PC-3 (cell line): Measurements from ENCODE around the gene STYXL2. TPM values are rescaled to one million over a fixed set of nuclear protein-coding genes. Genes with fewer than 3 reads are reported as not detected.

Source experiments
- ATAC-seq: fragments of 200-7000 bp; cut with Tn5 transposase; 2 replicates; pipeline ENCODE4 v1.9.1; 2020; ENCODE audit warnings: mild to moderate bottlenecking, moderate library complexity
- BruUV-seq: library from RNA; stranded (reverse); fragments of 400-500 nt; replicated peaks from 2 replicates; lab custom pipeline; 2021; lab: Mats Ljungman, UMichigan
- CTCF ChIA-PET: fragments of 300-600 bp; sonication (Branson Sonifier 250); formaldehyde crosslinking; loops from one replicate; lab custom pipeline; 2022; ENCODE audit warnings: antibody characterized with exemption; lab: Charles Lee
- POLR2A ChIA-PET: fragments of 300-600 bp; sonication (Branson Sonifier 250); formaldehyde crosslinking; loops from one replicate; lab custom pipeline; 2022; ENCODE audit warnings: antibody characterized with exemption; ENCODE audit not compliant: unreplicated experiment; lab: Charles Lee
- DNase-seq: peaks from one replicate; pipeline ENCODE4 v3.0.0-alpha.2; 2015
- H2AFZ ChIP-seq: fragments of 300-600 bp; sonication (generic); 2 replicates; pipeline ENCODE4 v1.6.0; 2016; ENCODE audit warnings: antibody characterized with exemption, low read length
- H3F3A ChIP-seq: fragments of 300-600 bp; sonication (generic); one replicate; pipeline ENCODE4 v1.6.0; 2017; ENCODE audit warnings: antibody characterized with exemption, low read length, control low read depth, mild to moderate bottlenecking; ENCODE audit not compliant: unreplicated experiment
- H3K27ac ChIP-seq: fragments of 300-600 bp; sonication (generic); 2 replicates; pipeline ENCODE4 v1.5.1; 2016; ENCODE audit warnings: mild to moderate bottlenecking, low read length
- H3K27me3 ChIP-seq: fragments of 300-600 bp; sonication (generic); 2 replicates; pipeline ENCODE4 v1.6.1; 2016; ENCODE audit warnings: low read length, mixed read lengths
- H3K36me3 ChIP-seq: fragments of 300-600 bp; sonication (generic); 2 replicates; pipeline ENCODE4 v1.6.1; 2016; ENCODE audit warnings: low read depth, mixed run types, low read length, mixed read lengths
- H3K4me1 ChIP-seq: fragments of 300-600 bp; sonication (generic); 2 replicates; pipeline ENCODE4 v1.5.1; 2016; ENCODE audit warnings: low read length; ENCODE audit not compliant: insufficient read depth
- H3K4me2 ChIP-seq: fragments of 300-600 bp; sonication (generic); 2 replicates; pipeline ENCODE4 v1.6.0; 2016; ENCODE audit warnings: low read length
- H3K4me3 ChIP-seq: fragments of 300-600 bp; sonication (generic); 2 replicates; pipeline ENCODE4 v1.5.1; 2016; ENCODE audit warnings: mild to moderate bottlenecking, low read length, mixed read lengths
- H3K79me2 ChIP-seq: fragments of 300-600 bp; sonication (generic); 2 replicates; pipeline ENCODE4 v1.6.1; 2017; ENCODE audit warnings: low read length, mixed read lengths
- H3K9ac ChIP-seq: fragments of 300-600 bp; sonication (generic); 2 replicates; pipeline ENCODE4 v1.6.0; 2016; ENCODE audit warnings: mild to moderate bottlenecking, low read length
- H3K9me2 ChIP-seq: fragments of 300-600 bp; sonication (generic); replicated peaks from 2 replicates; pipeline ENCODE4 v1.6.1; 2016; ENCODE audit warnings: mixed run types, low read length, mixed read lengths
- H3K9me3 ChIP-seq: fragments of 300-600 bp; sonication (generic); 2 replicates; pipeline ENCODE4 v1.6.1; 2016; ENCODE audit warnings: low read length, mixed read lengths
- H4K20me1 ChIP-seq: fragments of 300-600 bp; sonication (generic); 2 replicates; pipeline ENCODE4 v1.6.1; 2016; ENCODE audit warnings: low read length, mixed read lengths
- EZH2 ChIP-seq: fragments of 300-600 bp; sonication (generic); IDR thresholded peaks from one replicate; pipeline ENCODE4 v1.6.1; 2017; ENCODE audit warnings: antibody characterized with exemption, mild to moderate bottlenecking, low read length; ENCODE audit not compliant: unreplicated experiment
- EZH2phosphoT487 ChIP-seq: fragments of 300-600 bp; sonication (generic); IDR thresholded peaks from 2 replicates; pipeline ENCODE4 v1.6.1; 2018; ENCODE audit warnings: mild to moderate bottlenecking, antibody characterized with exemption, low read length, borderline replicate concordance
- intact Hi-C: fragments of 100-400 bp; cut with micrococcal nuclease; formaldehyde crosslinking; loops from 2 replicates; pipeline ENCODE4 v1.9.0; 2023
- total RNA-seq: library from RNA; depleted of rRNA; stranded (reverse); fragments of >200 nt; gene quantifications from 2 replicates; pipeline ENCODE4 v1.2.3, GENCODE V29; 2014
- TF ChIP-seq, protein P1 (sequence below): fragments of 300-600 bp; sonication (generic); conservative IDR thresholded peaks from 2 replicates; pipeline ENCODE4 v1.5.1; 2017; ENCODE audit warnings: antibody characterized with exemption, low read depth, mild to moderate bottlenecking, low read length

The STYXL2 gene
- total RNA-seq, 1 experiment from 2014 or later = not detected

DNA sequence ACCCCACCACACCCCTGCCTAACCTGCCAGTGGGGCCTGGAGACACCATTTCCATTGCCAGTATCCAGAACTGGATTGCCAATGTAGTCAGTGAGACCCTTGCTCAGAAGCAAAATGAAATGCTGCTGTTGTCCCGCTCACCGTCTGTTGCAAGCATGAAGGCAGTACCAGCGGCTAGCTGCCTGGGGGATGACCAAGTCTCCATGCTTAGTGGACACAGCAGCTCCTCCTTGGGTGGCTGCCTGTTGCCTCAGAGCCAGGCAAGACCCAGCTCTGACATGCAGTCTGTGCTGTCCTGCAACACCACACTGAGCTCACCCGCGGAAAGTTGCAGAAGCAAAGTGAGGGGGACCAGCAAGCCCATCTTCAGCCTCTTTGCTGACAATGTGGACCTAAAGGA is 33.4 kb downstream of the STYXL2 start:
- Histone ChIP-seq H2AFZ (no peak overlapping the region), H3K4me2 (no peak overlapping the region), H3K4me1 (no peaks in the 10 kb centered on the region), H3K4me3 (no peak overlapping the region), H3K9me3 (no peaks in the 10 kb centered on the region), H4K20me1 (no peaks in the 10 kb centered on the region), H3K27me3 (peaks cover 6% of the 10 kb centered on the region; the same call in 1 of the 2 replicates), H3K9ac (no peak overlapping the region), H3F3A (no peaks in the 10 kb centered on the region), H3K9me2 (no peaks in the 10 kb centered on the region), H3K36me3 (no peaks in the 10 kb centered on the region), H3K79me2 (no peaks in the 10 kb centered on the region), H3K27ac (no peak overlapping the region)
- BruUV-seq = no TSS peak
- POLR2A ChIA-PET = no interaction called here
- intact Hi-C loops = loop anchor here (10.0 kb wide), 2 partner anchors 212 to 642 kb away; no protein-coding TSS in a partner anchor
- CTCF ChIA-PET = interaction anchor here (1.6 kb wide), 1 partner anchor 93 kb away, joined by 12 read pairs; the partner anchor contains the start of gene POU2F1
- ATAC-seq (no peak), DNase-seq (no peak)
- TF ChIP-seq, protein P1, sequence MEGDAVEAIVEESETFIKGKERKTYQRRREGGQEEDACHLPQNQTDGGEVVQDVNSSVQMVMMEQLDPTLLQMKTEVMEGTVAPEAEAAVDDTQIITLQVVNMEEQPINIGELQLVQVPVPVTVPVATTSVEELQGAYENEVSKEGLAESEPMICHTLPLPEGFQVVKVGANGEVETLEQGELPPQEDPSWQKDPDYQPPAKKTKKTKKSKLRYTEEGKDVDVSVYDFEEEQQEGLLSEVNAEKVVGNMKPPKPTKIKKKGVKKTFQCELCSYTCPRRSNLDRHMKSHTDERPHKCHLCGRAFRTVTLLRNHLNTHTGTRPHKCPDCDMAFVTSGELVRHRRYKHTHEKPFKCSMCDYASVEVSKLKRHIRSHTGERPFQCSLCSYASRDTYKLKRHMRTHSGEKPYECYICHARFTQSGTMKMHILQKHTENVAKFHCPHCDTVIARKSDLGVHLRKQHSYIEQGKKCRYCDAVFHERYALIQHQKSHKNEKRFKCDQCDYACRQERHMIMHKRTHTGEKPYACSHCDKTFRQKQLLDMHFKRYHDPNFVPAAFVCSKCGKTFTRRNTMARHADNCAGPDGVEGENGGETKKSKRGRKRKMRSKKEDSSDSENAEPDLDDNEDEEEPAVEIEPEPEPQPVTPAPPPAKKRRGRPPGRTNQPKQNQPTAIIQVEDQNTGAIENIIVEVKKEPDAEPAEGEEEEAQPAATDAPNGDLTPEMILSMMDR = no peak
- TF ChIP-seq EZH2 = no peak
- no peak for TF ChIP-seq EZH2phosphoT487

DNA sequence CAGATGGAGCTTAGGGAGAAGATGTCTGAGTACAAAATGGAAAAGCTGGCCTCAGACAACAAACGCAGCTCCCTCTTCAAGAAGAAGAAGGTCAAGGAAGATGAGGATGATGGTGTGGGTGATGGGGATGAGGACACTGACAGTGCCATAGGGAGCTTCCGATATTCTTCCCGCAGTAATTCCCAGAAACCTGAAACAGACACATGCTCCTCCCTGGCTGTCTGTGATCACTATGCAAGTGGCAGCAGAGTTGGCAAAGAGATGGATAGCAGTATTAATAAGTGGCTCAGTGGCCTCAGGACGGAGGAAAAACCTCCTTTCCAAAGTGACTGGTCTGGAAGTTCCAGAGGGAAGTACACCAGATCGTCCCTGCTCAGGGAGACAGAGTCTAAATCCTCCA is 33.8 kb downstream of the STYXL2 start:
- ChIA-PET POLR2A (no interaction called here), CTCF (interaction anchor here (1.6 kb wide), 1 partner anchor 93 kb away, joined by 12 read pairs; the partner anchor contains the start of gene POU2F1)
- DNase-seq (no peak), ATAC-seq (no peak)
- Histone ChIP-seq H3F3A (no peaks in the 10 kb centered on the region), H3K9ac (no peak overlapping the region), H3K27ac (no peak overlapping the region), H3K4me2 (no peak overlapping the region), H3K9me2 (no peaks in the 10 kb centered on the region), H3K9me3 (no peaks in the 10 kb centered on the region), H3K36me3 (no peaks in the 10 kb centered on the region), H4K20me1 (no peaks in the 10 kb centered on the region), H3K27me3 (peaks cover 6% of the 10 kb centered on the region; the same call in 1 of the 2 replicates), H3K4me3 (no peak overlapping the region), H2AFZ (no peak overlapping the region), H3K79me2 (no peaks in the 10 kb centered on the region), H3K4me1 (no peaks in the 10 kb centered on the region)
- TF ChIP-seq, protein P1 = no peak
- TF ChIP-seq EZH2phosphoT487 (no peak), EZH2 (no peak)
- intact Hi-C loops = loop anchor here (10.0 kb wide), 2 partner anchors 213 to 643 kb away; no protein-coding TSS in a partner anchor
- BruUV-seq = no TSS peak
